T-helper 1 cell treated with Interleukin-12 subunit alpha and Interleukin-12 subunit beta and Interleukin-4 antibody, amounts not matched to agents 30 μg/mL and 1 μg/mL, for 36 hours (primary cell): ENCODE data around the gene VASH1.

Experiments used
- H3K27ac Mint-ChIP-seq: one replicate; pipeline ENCODE4 v1.8.0; 2021; ENCODE audit warnings: mild to moderate bottlenecking, mixed read lengths
- H3K27me3 Mint-ChIP-seq: one replicate; pipeline ENCODE4 v1.8.0; 2021; ENCODE audit warnings: low read depth, mixed read lengths
- H3K36me3 Mint-ChIP-seq: one replicate; pipeline ENCODE4 v1.8.0; 2021; ENCODE audit warnings: low read depth, mixed read lengths
- H3K4me1 Mint-ChIP-seq: one replicate; pipeline ENCODE4 v1.8.0; 2021; ENCODE audit warnings: low read depth, mixed read lengths
- H3K4me3 Mint-ChIP-seq: one replicate; pipeline ENCODE4 v1.8.0; 2021; ENCODE audit warnings: mild to moderate bottlenecking, moderate library complexity, mixed read lengths
- H3K9me3 Mint-ChIP-seq: one replicate; pipeline ENCODE4 v1.8.0; 2021; ENCODE audit warnings: mixed read lengths

VASH1 gene

GRCh38 chr14:76782115-76782884 lies 21.0 kb downstream of the VASH1 start:
- Mint-ChIP-seq H3K36me3 (peaks cover 12% of the 10 kb centered on the region), H3K4me1 (peaks cover 31% of the 10 kb centered on the region), H3K27ac (peak overlapping the region; percentile 80), H3K4me3 (peak overlapping the region; percentile 21), H3K9me3 (no peaks in the 10 kb centered on the region), H3K27me3 (no peaks in the 10 kb centered on the region)

- no peaks in the 10 kb centered on the region for H3K9me3 Mint-ChIP-seq
- peak overlapping the region; percentile 82 for H3K27ac Mint-ChIP-seq
- peak overlapping the region; percentile 21 for H3K4me3 Mint-ChIP-seq
- peaks cover 16% of the 10 kb centered on the region for H3K36me3 Mint-ChIP-seq
- peaks cover 30% of the 10 kb centered on the region for H3K4me1 Mint-ChIP-seq
- no peaks in the 10 kb centered on the region for H3K27me3 Mint-ChIP-seq
These were observed 21.8 kb downstream of the VASH1 start for GRCh38 chr14:76782885-76783566.

- peaks cover 24% of the 10 kb centered on the region for H3K36me3 Mint-ChIP-seq
These were observed 23.1 kb downstream of the VASH1 start for GRCh38 chr14:76784266-76784874.

GRCh38 chr14:76784881-76785280 lies 23.6 kb downstream of the VASH1 start:
- peaks cover 30% of the 10 kb centered on the region for H3K4me1 Mint-ChIP-seq
- peaks cover 23% of the 10 kb centered on the region for H3K36me3 Mint-ChIP-seq
- no peaks in the 10 kb centered on the region for H3K9me3 Mint-ChIP-seq
- H3K4me3 Mint-ChIP-seq = no peak overlapping the region
- H3K27ac Mint-ChIP-seq = no peak overlapping the region
- no peaks in the 10 kb centered on the region for H3K27me3 Mint-ChIP-seq

More at GRCh38 chr14:76784266-76784874, 23.1 kb downstream of the VASH1 start:
- Mint-ChIP-seq H3K9me3 (no peaks in the 10 kb centered on the region), H3K4me1 (peaks cover 30% of the 10 kb centered on the region), H3K27me3 (no peaks in the 10 kb centered on the region), H3K27ac (no peak overlapping the region), H3K4me3 (no peak overlapping the region)

- H3K27me3 Mint-ChIP-seq = no peaks in the 10 kb centered on the region
- H3K9me3 Mint-ChIP-seq = no peaks in the 10 kb centered on the region
- H3K36me3 Mint-ChIP-seq = peaks cover 20% of the 10 kb centered on the region
- H3K27ac Mint-ChIP-seq = no peak overlapping the region
- H3K4me3 Mint-ChIP-seq = no peak overlapping the region
- H3K4me1 Mint-ChIP-seq = peaks cover 27% of the 10 kb centered on the region
These were observed 25.3 kb downstream of the VASH1 start for GRCh38 chr14:76786601-76787000.

- Mint-ChIP-seq H3K27ac (no peak overlapping the region), H3K4me3 (no peak overlapping the region), H3K4me1 (no peaks in the 10 kb centered on the region), H3K9me3 (no peaks in the 10 kb centered on the region), H3K27me3 (no peaks in the 10 kb centered on the region), H3K36me3 (peaks cover 24% of the 10 kb centered on the region)
These were observed 31.2 kb downstream of the VASH1 start for GRCh38 chr14:76792422-76792821.

GRCh38 chr14:76793324-76793723 lies 32.1 kb downstream of the VASH1 start:
- Mint-ChIP-seq H3K4me1 (no peaks in the 10 kb centered on the region), H3K27ac (no peak overlapping the region), H3K36me3 (peaks cover 23% of the 10 kb centered on the region), H3K9me3 (no peaks in the 10 kb centered on the region), H3K27me3 (no peaks in the 10 kb centered on the region), H3K4me3 (no peak overlapping the region)

GRCh38 chr14:76793956-76794355 lies 32.7 kb downstream of the VASH1 start:
- H3K4me3 Mint-ChIP-seq = no peak overlapping the region
- H3K4me1 Mint-ChIP-seq = no peaks in the 10 kb centered on the region
- H3K36me3 Mint-ChIP-seq = peaks cover 19% of the 10 kb centered on the region
- no peaks in the 10 kb centered on the region for H3K27me3 Mint-ChIP-seq
- no peaks in the 10 kb centered on the region for H3K9me3 Mint-ChIP-seq
- H3K27ac Mint-ChIP-seq = no peak overlapping the region

GRCh38 chr14:76806446-76806845 lies 45.2 kb downstream of the VASH1 start:
- Mint-ChIP-seq H3K36me3 (peaks cover 27% of the 10 kb centered on the region), H3K9me3 (no peaks in the 10 kb centered on the region), H3K27ac (no peak overlapping the region), H3K4me1 (peaks cover 13% of the 10 kb centered on the region), H3K27me3 (no peaks in the 10 kb centered on the region), H3K4me3 (no peak overlapping the region)

- Mint-ChIP-seq H3K27ac (no peak overlapping the region), H3K27me3 (no peaks in the 10 kb centered on the region), H3K4me3 (no peak overlapping the region), H3K4me1 (peaks cover 18% of the 10 kb centered on the region), H3K36me3 (peaks cover 21% of the 10 kb centered on the region), H3K9me3 (no peaks in the 10 kb centered on the region)
These were observed 46.7 kb downstream of the VASH1 start for GRCh38 chr14:76808011-76808410.

GRCh38 chr14:76808990-76809389 lies 47.7 kb downstream of the VASH1 start:
- Mint-ChIP-seq H3K9me3 (no peaks in the 10 kb centered on the region), H3K36me3 (peaks cover 13% of the 10 kb centered on the region), H3K4me1 (peaks cover 18% of the 10 kb centered on the region), H3K27ac (no peak overlapping the region), H3K27me3 (no peaks in the 10 kb centered on the region), H3K4me3 (no peak overlapping the region)

GRCh38 chr14:76810525-76810924 lies 49.3 kb downstream of the VASH1 start:
- H3K4me3 Mint-ChIP-seq = peak overlapping the region; percentile 67
- peaks cover 18% of the 10 kb centered on the region for H3K4me1 Mint-ChIP-seq
- no peaks in the 10 kb centered on the region for H3K9me3 Mint-ChIP-seq
- H3K36me3 Mint-ChIP-seq = peaks cover 10% of the 10 kb centered on the region
- H3K27me3 Mint-ChIP-seq = no peaks in the 10 kb centered on the region
- H3K27ac Mint-ChIP-seq = no peak overlapping the region

GRCh38 chr14:76810953-76811400 lies 49.7 kb downstream of the VASH1 start:
- Mint-ChIP-seq H3K36me3 (peaks cover 10% of the 10 kb centered on the region), H3K27ac (peak overlapping the region; percentile 36), H3K9me3 (no peaks in the 10 kb centered on the region), H3K4me3 (peak overlapping the region; percentile 67), H3K27me3 (no peaks in the 10 kb centered on the region), H3K4me1 (peaks cover 18% of the 10 kb centered on the region)

GRCh38 chr14:76811561-76811960 lies 50.3 kb downstream of the VASH1 start:
- H3K27me3 Mint-ChIP-seq = no peaks in the 10 kb centered on the region
- H3K4me1 Mint-ChIP-seq = peaks cover 18% of the 10 kb centered on the region
- H3K36me3 Mint-ChIP-seq = peaks cover 10% of the 10 kb centered on the region
- H3K4me3 Mint-ChIP-seq = peak overlapping the region; percentile 92
- H3K27ac Mint-ChIP-seq = peak overlapping the region; percentile 89
- no peaks in the 10 kb centered on the region for H3K9me3 Mint-ChIP-seq

GRCh38 chr14:76812093-76812421 lies 50.8 kb downstream of the VASH1 start:
- Mint-ChIP-seq H3K36me3 (peaks cover 7% of the 10 kb centered on the region), H3K9me3 (no peaks in the 10 kb centered on the region), H3K4me1 (peaks cover 18% of the 10 kb centered on the region), H3K4me3 (peak overlapping the region; percentile 92), H3K27me3 (no peaks in the 10 kb centered on the region), H3K27ac (peak overlapping the region; percentile 89)
